HG02943 (cell line): ENCODE results near the gene LHFPL3.

Source experiments
- ATAC-seq: cut with Tn5 transposase; IDR thresholded peaks from one replicate; pipeline ENCODE4 v1.9.1; 2021; ENCODE audit warnings: mild to moderate bottlenecking, low read depth, moderate library complexity; ENCODE audit not compliant: unreplicated experiment

Gene LHFPL3

GRCh38 chr7:104790440-104790839, 462.0 kb downstream of the LHFPL3 start:
- ATAC-seq: no peak

- ATAC-seq: no peak
These were observed 462.7 kb downstream of the LHFPL3 start for GRCh38 chr7:104791080-104791479.

GRCh38 chr7:104793066-104793465, 464.7 kb downstream of the LHFPL3 start:
- no peak for ATAC-seq

GRCh38 chr7:104794154-104794553, 465.8 kb downstream of the LHFPL3 start:
- no peak for ATAC-seq

- no peak for ATAC-seq
These were observed 466.2 kb downstream of the LHFPL3 start for GRCh38 chr7:104794589-104794988.

- no peak for ATAC-seq
These were observed 466.7 kb downstream of the LHFPL3 start for GRCh38 chr7:104795086-104795485.

GRCh38 chr7:104795616-104796398, 467.4 kb downstream of the LHFPL3 start:
- no peak for ATAC-seq

GRCh38 chr7:104800307-104800706, 471.9 kb downstream of the LHFPL3 start:
- no peak for ATAC-seq

- ATAC-seq: no peak
These were observed 472.6 kb downstream of the LHFPL3 start for GRCh38 chr7:104801022-104801421.

- no peak for ATAC-seq
These were observed 475.5 kb downstream of the LHFPL3 start for GRCh38 chr7:104803931-104804330.

GRCh38 chr7:104804696-104805095, 476.3 kb downstream of the LHFPL3 start:
- no peak for ATAC-seq

- no peak for ATAC-seq
These were observed 477.3 kb downstream of the LHFPL3 start for GRCh38 chr7:104805449-104806317.

GRCh38 chr7:104807671-104808070, 479.3 kb downstream of the LHFPL3 start:
- no peak for ATAC-seq

GRCh38 chr7:104809906-104810305, 481.5 kb downstream of the LHFPL3 start:
- ATAC-seq: no peak

GRCh38 chr7:104814126-104814525, 485.7 kb downstream of the LHFPL3 start:
- no peak for ATAC-seq

- ATAC-seq: no peak
These were observed 486.4 kb downstream of the LHFPL3 start for GRCh38 chr7:104814671-104815400.

GRCh38 chr7:104816537-104816936, 488.1 kb downstream of the LHFPL3 start:
- ATAC-seq: no peak

- ATAC-seq: no peak
These were observed 490.8 kb downstream of the LHFPL3 start for GRCh38 chr7:104818961-104819880.

GRCh38 chr7:104820836-104821535, 492.6 kb downstream of the LHFPL3 start:
- ATAC-seq: no peak
